ENCODE measurements around the gene GUCY1A2. TPM values are rescaled to one million over a fixed set of nuclear protein-coding genes. Genes with fewer than 3 reads are reported as not detected.

GUCY1A2 gene
- total RNA-seq, 1 experiment from 2014 or later = not detected

DNA sequence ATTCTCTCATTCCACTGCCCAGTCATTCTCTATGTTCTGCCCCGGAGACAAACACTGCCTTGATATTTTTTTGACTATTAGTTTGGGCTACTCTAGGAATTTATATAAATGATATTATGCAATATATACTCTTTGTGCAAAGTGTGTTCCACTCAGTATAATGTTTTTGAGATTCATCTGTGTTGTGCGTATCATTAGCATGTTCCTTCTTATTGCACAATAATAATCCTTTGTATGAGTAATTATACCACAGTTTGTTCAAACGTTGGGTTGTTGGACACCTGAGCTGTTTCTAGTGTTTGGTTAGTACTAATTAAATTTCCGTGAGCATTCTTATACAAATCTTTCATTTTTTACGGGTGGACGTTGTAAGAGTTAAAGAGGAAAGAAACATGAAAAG is 390.6 kb downstream of the GUCY1A2 start:
- Mint-ChIP-seq H3K9me3 (ENCODE audit: unreplicated experiment) (peaks cover 43% of the 10 kb centered on the region), H3K4me1 (ENCODE audit: low read depth, unreplicated experiment) (peaks cover 3% of the 10 kb centered on the region), H3K27ac (ENCODE audit: unreplicated experiment) (no peak overlapping the region), H3K36me3 (ENCODE audit: insufficient read depth, unreplicated experiment) (no peaks in the 10 kb centered on the region), H3K27me3 (ENCODE audit: insufficient read depth, unreplicated experiment) (no peaks in the 10 kb centered on the region), H3K4me3 (ENCODE audit: unreplicated experiment) (no peak overlapping the region)
- Histone ChIP-seq H3K9me3 (0 out of 2 replicates have a peak, but pooled peaks cover 8% of the 10 kb centered on the region), H3K36me3 (ENCODE audit: control insufficient read depth, insufficient read depth, low read length) (no peaks in the 10 kb centered on the region), H3K27me3 (replicated peaks; ENCODE audit: control insufficient read depth, insufficient read depth, low read length) (no peaks in the 10 kb centered on the region), H3K4me1 (0 out of 2 replicates have a peak, but pooled peaks cover 6% of the 10 kb centered on the region), H3K4me3 (ENCODE audit: low read depth, low read length) (no peak overlapping the region)
- ChIA-PET POLR2A (no interaction called here), CTCF (no interaction called here)
- intact Hi-C loops (cut with micrococcal nuclease; ENCODE audit: unreplicated experiment) = no loop called here
- TF ChIP-seq, protein P1, sequence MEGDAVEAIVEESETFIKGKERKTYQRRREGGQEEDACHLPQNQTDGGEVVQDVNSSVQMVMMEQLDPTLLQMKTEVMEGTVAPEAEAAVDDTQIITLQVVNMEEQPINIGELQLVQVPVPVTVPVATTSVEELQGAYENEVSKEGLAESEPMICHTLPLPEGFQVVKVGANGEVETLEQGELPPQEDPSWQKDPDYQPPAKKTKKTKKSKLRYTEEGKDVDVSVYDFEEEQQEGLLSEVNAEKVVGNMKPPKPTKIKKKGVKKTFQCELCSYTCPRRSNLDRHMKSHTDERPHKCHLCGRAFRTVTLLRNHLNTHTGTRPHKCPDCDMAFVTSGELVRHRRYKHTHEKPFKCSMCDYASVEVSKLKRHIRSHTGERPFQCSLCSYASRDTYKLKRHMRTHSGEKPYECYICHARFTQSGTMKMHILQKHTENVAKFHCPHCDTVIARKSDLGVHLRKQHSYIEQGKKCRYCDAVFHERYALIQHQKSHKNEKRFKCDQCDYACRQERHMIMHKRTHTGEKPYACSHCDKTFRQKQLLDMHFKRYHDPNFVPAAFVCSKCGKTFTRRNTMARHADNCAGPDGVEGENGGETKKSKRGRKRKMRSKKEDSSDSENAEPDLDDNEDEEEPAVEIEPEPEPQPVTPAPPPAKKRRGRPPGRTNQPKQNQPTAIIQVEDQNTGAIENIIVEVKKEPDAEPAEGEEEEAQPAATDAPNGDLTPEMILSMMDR (IDR thresholded peaks at IDR 0.05; ENCODE audit: insufficient read depth in 1 of 2, low read depth in 1 of 2, low read length in 1 of 2, severe bottlenecking in 1 of 2, unreplicated experiment in 1 of 2) = no peak
- no peak for DNase-seq
- no TSS peak for BruUV-seq (replicated peaks)

DNA sequence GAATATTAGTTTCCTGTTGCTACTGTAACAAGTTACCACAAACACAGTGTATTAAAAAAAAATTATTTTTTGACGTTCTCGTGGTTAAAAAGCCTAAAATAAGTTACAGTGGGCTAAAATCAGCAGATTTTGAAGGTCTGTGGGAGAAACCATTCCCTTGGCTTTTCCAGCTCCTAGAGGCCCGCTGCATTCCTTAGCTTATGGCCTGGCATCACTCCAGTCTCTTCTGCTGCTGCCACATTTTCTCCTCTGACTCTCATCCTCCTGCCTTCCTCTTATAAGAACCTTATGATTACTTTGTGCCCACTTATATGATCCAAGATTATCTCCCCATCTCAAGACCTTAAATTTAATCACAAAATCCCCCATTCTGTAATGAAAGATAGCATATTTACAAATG is 392.7 kb downstream of the GUCY1A2 start:
- Mint-ChIP-seq H3K4me3 (ENCODE audit: unreplicated experiment) (no peak overlapping the region), H3K4me1 (ENCODE audit: low read depth, unreplicated experiment) (peaks cover 9% of the 10 kb centered on the region), H3K27ac (ENCODE audit: unreplicated experiment) (no peak overlapping the region), H3K9me3 (ENCODE audit: unreplicated experiment) (peaks cover 58% of the 10 kb centered on the region), H3K27me3 (ENCODE audit: insufficient read depth, unreplicated experiment) (no peaks in the 10 kb centered on the region), H3K36me3 (ENCODE audit: insufficient read depth, unreplicated experiment) (no peaks in the 10 kb centered on the region)
- ChIA-PET CTCF (no interaction called here), POLR2A (no interaction called here)
- DNase-seq = no peak
- Histone ChIP-seq H3K4me1 (peaks cover 14% of the 10 kb centered on the region), H3K36me3 (ENCODE audit: control insufficient read depth, insufficient read depth, low read length) (no peaks in the 10 kb centered on the region), H3K27me3 (replicated peaks; ENCODE audit: control insufficient read depth, insufficient read depth, low read length) (no peaks in the 10 kb centered on the region), H3K9me3 (0 out of 2 replicates have a peak, but pooled peaks cover 8% of the 10 kb centered on the region), H3K4me3 (ENCODE audit: low read depth, low read length) (no peak overlapping the region)
- intact Hi-C loops (cut with micrococcal nuclease; ENCODE audit: unreplicated experiment) = no loop called here
- TF ChIP-seq, protein P1 (IDR thresholded peaks at IDR 0.05; ENCODE audit: insufficient read depth in 1 of 2, low read depth in 1 of 2, low read length in 1 of 2, severe bottlenecking in 1 of 2, unreplicated experiment in 1 of 2) = no peak
- no TSS peak for BruUV-seq (replicated peaks)

- BruUV-seq (replicated peaks) = no TSS peak
- H3K4me3 Mint-ChIP-seq (ENCODE audit: unreplicated experiment) = no peak overlapping the region
- peaks cover 9% of the 10 kb centered on the region for H3K4me1 Mint-ChIP-seq (ENCODE audit: low read depth, unreplicated experiment)
- DNase-seq = no peak
- no peak overlapping the region for H3K4me3 ChIP-seq (ENCODE audit: low read depth, low read length)
- peaks cover 51% of the 10 kb centered on the region for H3K9me3 Mint-ChIP-seq (ENCODE audit: unreplicated experiment)
- H3K9me3 ChIP-seq = 0 out of 2 replicates have a peak, but pooled peaks cover 8% of the 10 kb centered on the region
- H3K36me3 ChIP-seq (ENCODE audit: control insufficient read depth, insufficient read depth, low read length) = no peaks in the 10 kb centered on the region
- H3K27me3 Mint-ChIP-seq (ENCODE audit: insufficient read depth, unreplicated experiment) = no peaks in the 10 kb centered on the region
- intact Hi-C loops (cut with micrococcal nuclease; ENCODE audit: unreplicated experiment) = no loop called here
- no peaks in the 10 kb centered on the region for H3K27me3 ChIP-seq (replicated peaks; ENCODE audit: control insufficient read depth, insufficient read depth, low read length)
- no peaks in the 10 kb centered on the region for H3K36me3 Mint-ChIP-seq (ENCODE audit: insufficient read depth, unreplicated experiment)
- H3K27ac Mint-ChIP-seq (ENCODE audit: unreplicated experiment) = no peak overlapping the region
- POLR2A ChIA-PET = no interaction called here
- CTCF ChIA-PET = no interaction called here
- TF ChIP-seq, protein P1 (IDR thresholded peaks at IDR 0.05; ENCODE audit: insufficient read depth in 1 of 2, low read depth in 1 of 2, low read length in 1 of 2, severe bottlenecking in 1 of 2, unreplicated experiment in 1 of 2) = no peak
- peaks cover 10% of the 10 kb centered on the region for H3K4me1 ChIP-seq
Measured at GRCh38 chr11:106624377-106624776, 393.9 kb downstream of the GUCY1A2 start.
